Right atrium auricular region (tissue), 2 donors: ENCODE results near the gene BCKDHB. TPM values are rescaled to one million over a fixed set of nuclear protein-coding genes. Genes with fewer than 3 reads are reported as not detected.
"Not testable (repeated sequence)": the region's sequence is repeated elsewhere in the genome, so short reads cannot be mapped to it uniquely, and the experiment has no call there.

Source experiments
- DNase-seq: peaks from one replicate; pipeline ENCODE4 v3.0.0-alpha.2; 2019; ENCODE audit warnings: low spot score
- H3K27ac ChIP-seq, 2 donors: fragments of 200-600 bp; sonication (generic); 1 replicate in 1 of 2; 2 replicates in 1 of 2; pipeline ENCODE4 v1.5.1; 2016 to 2019
- H3K27me3 ChIP-seq, 2 donors: fragments of 200-600 bp; sonication (generic); one replicate each; pipeline versions ENCODE4 v1.5.1 to v1.6.0; 2017 to 2019
- H3K36me3 ChIP-seq: fragments of 200-600 bp; sonication (generic); one replicate; pipeline ENCODE4 v1.5.1; 2016
- H3K4me1 ChIP-seq, 2 donors: fragments of 200-600 bp; sonication (generic); one replicate each; pipeline versions ENCODE4 v1.5.1 to v1.6.0; 2017 to 2019
- H3K4me3 ChIP-seq, 2 donors: fragments of 200-600 bp; sonication (generic); 1 replicate in 1 of 2; 2 replicates in 1 of 2; pipeline ENCODE4 v1.5.1; 2017 to 2019; ENCODE audit warnings: mild to moderate bottlenecking in 1 of 2, moderate library complexity in 1 of 2
- H3K9me3 ChIP-seq, 2 donors: fragments of 200-600 bp; sonication (generic); one replicate each; pipeline ENCODE4 v1.5.1; 2019
- CTCF ChIP-seq, 2 donors: fragments of 200-600 bp; sonication (generic); IDR thresholded peaks; one replicate each; pipeline ENCODE4 v1.5.1; 2019; ENCODE audit warnings: antibody characterized with exemption in 2 of 2
- total RNA-seq, 2 donors: library from RNA; depleted of rRNA; stranded (reverse); fragments of >200 nt; gene quantifications; one replicate each; pipeline ENCODE4 v1.1.0, GENCODE V29; 2016

Gene BCKDHB
- total RNA-seq, 2 donors from 2014 or later, result 8.1 to 23.3 TPM

- TF ChIP-seq CTCF (IDR thresholded peaks at IDR 0.05), result no peak
- peaks cover 0 to 10% of the 10 kb centered on the region in 2 donors for H3K4me1 ChIP-seq
- no peaks in the 10 kb centered on the region for H3K27me3 ChIP-seq
- no peak overlapping the region for H3K27ac ChIP-seq
- no peaks in the 10 kb centered on the region for H3K36me3 ChIP-seq
- no peak for DNase-seq
- no peak overlapping the region for H3K4me3 ChIP-seq
- H3K9me3 ChIP-seq, result no peaks in the 10 kb centered on the region
Observed at GRCh38 chr6:80209430-80209829, 103.0 kb downstream of the BCKDHB start.

- H3K4me3 ChIP-seq, result no peak overlapping the region
- no peaks in the 10 kb centered on the region for H3K27me3 ChIP-seq
- H3K9me3 ChIP-seq, result no peaks in the 10 kb centered on the region
- peak overlapping the region in 1 of 2 donors; percentile 14 for H3K27ac ChIP-seq
- DNase-seq, result no peak
- no peak for TF ChIP-seq CTCF (IDR thresholded peaks at IDR 0.05)
- no peaks in the 10 kb centered on the region for H3K36me3 ChIP-seq
- peaks cover 0 to 10% of the 10 kb centered on the region in 2 donors for H3K4me1 ChIP-seq
Observed at GRCh38 chr6:80210618-80211017, 104.1 kb downstream of the BCKDHB start.

DNA sequence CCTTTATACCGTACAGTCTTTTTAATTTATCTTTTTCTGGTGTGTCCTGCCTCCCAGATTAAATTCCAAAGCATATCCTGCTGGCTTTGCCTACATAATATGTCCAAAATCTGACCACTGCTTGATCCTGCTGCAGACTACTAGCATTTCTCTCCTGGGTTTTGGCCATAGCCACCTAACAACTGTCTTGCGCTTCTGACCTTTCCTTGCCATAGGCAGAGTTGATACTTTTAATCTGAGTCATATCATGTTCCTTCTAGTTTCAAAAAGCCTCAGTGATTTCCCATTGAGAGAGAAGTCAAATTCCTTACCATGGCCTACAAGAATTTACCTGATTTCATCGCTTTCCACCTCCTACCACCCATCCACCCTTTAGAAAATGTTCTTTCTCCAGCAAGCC is 104.8 kb downstream of the BCKDHB start:
- H3K9me3 ChIP-seq, result no peaks in the 10 kb centered on the region
- no peak for TF ChIP-seq CTCF (IDR thresholded peaks at IDR 0.05)
- no peaks in the 10 kb centered on the region for H3K27me3 ChIP-seq
- H3K27ac ChIP-seq, result no peak overlapping the region
- no peak overlapping the region for H3K4me3 ChIP-seq
- peaks cover 0 to 10% of the 10 kb centered on the region in 2 donors for H3K4me1 ChIP-seq
- H3K36me3 ChIP-seq, result no peaks in the 10 kb centered on the region
- no peak for DNase-seq

DNA sequence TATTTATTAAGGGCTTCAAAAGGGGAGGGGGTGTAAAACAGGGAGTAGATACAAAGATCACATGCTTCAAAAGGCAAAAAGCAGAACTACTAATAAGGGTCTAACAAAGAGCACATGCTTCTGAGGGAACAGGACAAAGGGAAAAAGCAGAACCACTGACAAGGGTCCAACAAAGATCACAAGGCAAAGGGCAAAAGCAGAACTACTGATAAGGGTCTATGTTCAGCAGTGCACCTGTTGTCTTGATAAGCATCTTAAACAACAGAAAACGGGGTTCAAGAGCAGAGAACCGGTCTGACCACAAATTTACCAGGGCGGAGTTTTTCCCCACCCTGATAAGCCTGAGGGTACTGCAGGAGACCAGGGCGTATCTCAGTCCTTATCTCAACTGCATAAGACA is 105.4 kb downstream of the BCKDHB start:
- not testable (repeated sequence) for H3K9me3 ChIP-seq, DNase-seq, H3K27ac ChIP-seq, H3K4me3 ChIP-seq, H3K36me3 ChIP-seq, H3K27me3 ChIP-seq, H3K4me1 ChIP-seq

GRCh38 chr6:80214436-80215022 is 108.1 kb downstream of the BCKDHB start:
- peaks cover 0 to 10% of the 10 kb centered on the region in 2 donors for H3K4me1 ChIP-seq
- no peak for DNase-seq

DNA sequence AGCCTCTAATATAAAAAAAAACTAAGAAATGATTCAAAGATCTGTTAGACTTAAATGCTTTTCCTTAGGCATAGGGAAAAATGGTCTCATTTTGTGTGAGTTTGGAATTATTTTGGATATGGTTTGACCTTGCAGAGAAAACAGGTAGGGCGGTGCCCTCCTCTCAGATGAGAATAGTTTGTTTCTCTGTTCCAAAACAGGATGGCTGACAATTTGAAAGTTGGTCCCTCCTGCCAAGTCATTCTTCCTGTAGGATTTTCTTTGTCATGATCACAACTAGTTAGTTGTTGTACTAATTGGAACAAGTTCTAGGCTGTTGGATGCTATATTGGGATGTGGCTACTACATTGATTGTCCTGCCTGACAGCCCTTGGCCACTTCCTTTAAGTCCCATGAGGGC is 108.6 kb downstream of the BCKDHB start:
- peaks cover 0 to 4% of the 10 kb centered on the region in 2 donors for H3K9me3 ChIP-seq
- H3K4me3 ChIP-seq, result no peak overlapping the region
- TF ChIP-seq CTCF (IDR thresholded peaks at IDR 0.05), result no peak
- DNase-seq, result no peak
- H3K27ac ChIP-seq, result no peak overlapping the region
- no peaks in the 10 kb centered on the region for H3K36me3 ChIP-seq
- no peaks in the 10 kb centered on the region for H3K27me3 ChIP-seq
- H3K4me1 ChIP-seq, result peaks cover 0 to 10% of the 10 kb centered on the region in 2 donors

More at GRCh38 chr6:80214436-80215022, 108.1 kb downstream of the BCKDHB start:
- H3K27ac ChIP-seq, result no peak overlapping the region
- no peak overlapping the region for H3K4me3 ChIP-seq
- H3K27me3 ChIP-seq, result no peaks in the 10 kb centered on the region
- peaks cover 0 to 2% of the 10 kb centered on the region in 2 donors for H3K9me3 ChIP-seq
- no peaks in the 10 kb centered on the region for H3K36me3 ChIP-seq
- TF ChIP-seq CTCF (IDR thresholded peaks at IDR 0.05), result peak; percentile 66 to 83
